ES-I3 (cell line): ENCODE results near the gene MLANA.

ENCODE experiments used
- H3K36me3 ChIP-seq: 2 replicates; pipeline ENCODE4 v1.6.1; 2013; ENCODE audit warnings: mild to moderate bottlenecking, low read length, control low read depth, moderate library complexity; ENCODE audit not compliant: insufficient read depth
- H3K4me1 ChIP-seq: 2 replicates; pipeline ENCODE4 v1.6.1; 2013; ENCODE audit warnings: mild to moderate bottlenecking, control low read depth, low read length; ENCODE audit not compliant: insufficient read depth
- H3K9ac ChIP-seq: 2 replicates; pipeline ENCODE4 v1.6.1; 2013; ENCODE audit warnings: low read depth, mild to moderate bottlenecking, low read length, moderate library complexity
- H3K9me3 ChIP-seq: 2 replicates; pipeline ENCODE4 v1.6.1; 2013; ENCODE audit warnings: mild to moderate bottlenecking, low read length, moderate library complexity; ENCODE audit not compliant: control insufficient read depth, insufficient read depth

Gene MLANA

GRCh38 chr9:5857928-5858327 is 32.8 kb upstream of the MLANA start:
- H3K9me3 ChIP-seq: no peaks in the 10 kb centered on the region
- H3K4me1 ChIP-seq: no peaks in the 10 kb centered on the region
- H3K9ac ChIP-seq: no peak overlapping the region
- H3K36me3 ChIP-seq: no peaks in the 10 kb centered on the region

GRCh38 chr9:5858833-5859232 is 31.9 kb upstream of the MLANA start:
- no peaks in the 10 kb centered on the region for H3K9me3 ChIP-seq
- no peaks in the 10 kb centered on the region for H3K36me3 ChIP-seq
- no peak overlapping the region for H3K9ac ChIP-seq
- H3K4me1 ChIP-seq: no peaks in the 10 kb centered on the region

GRCh38 chr9:5863092-5863746 is 27.5 kb upstream of the MLANA start:
- Histone ChIP-seq H3K4me1 (0 out of 2 replicates have a peak, but pooled peaks cover 2% of the 10 kb centered on the region), H3K9ac (no peak overlapping the region), H3K36me3 (no peaks in the 10 kb centered on the region), H3K9me3 (no peaks in the 10 kb centered on the region)

- Histone ChIP-seq H3K9ac (no peak overlapping the region), H3K36me3 (no peaks in the 10 kb centered on the region), H3K9me3 (no peaks in the 10 kb centered on the region), H3K4me1 (0 out of 2 replicates have a peak, but pooled peaks cover 2% of the 10 kb centered on the region)
Measured at GRCh38 chr9:5864446-5864845, 26.2 kb upstream of the MLANA start.

GRCh38 chr9:5866272-5866671 is 24.4 kb upstream of the MLANA start:
- Histone ChIP-seq H3K4me1 (0 out of 2 replicates have a peak, but pooled peaks cover 2% of the 10 kb centered on the region), H3K9ac (no peak overlapping the region), H3K9me3 (no peaks in the 10 kb centered on the region), H3K36me3 (no peaks in the 10 kb centered on the region)

GRCh38 chr9:5866685-5867084 is 24.0 kb upstream of the MLANA start:
- Histone ChIP-seq H3K4me1 (0 out of 2 replicates have a peak, but pooled peaks cover 2% of the 10 kb centered on the region), H3K9ac (no peak overlapping the region), H3K9me3 (no peaks in the 10 kb centered on the region), H3K36me3 (no peaks in the 10 kb centered on the region)

GRCh38 chr9:5868235-5868634 is 22.5 kb upstream of the MLANA start:
- Histone ChIP-seq H3K36me3 (no peaks in the 10 kb centered on the region), H3K4me1 (0 out of 2 replicates have a peak, but pooled peaks cover 2% of the 10 kb centered on the region), H3K9me3 (no peaks in the 10 kb centered on the region)

GRCh38 chr9:5869315-5870019 is 21.2 kb upstream of the MLANA start:
- H3K9ac ChIP-seq: no peak overlapping the region
- H3K4me1 ChIP-seq: 0 out of 2 replicates have a peak, but pooled peaks cover 2% of the 10 kb centered on the region
- H3K9me3 ChIP-seq: no peaks in the 10 kb centered on the region
- H3K36me3 ChIP-seq: no peaks in the 10 kb centered on the region

More at GRCh38 chr9:5868235-5868634, 22.5 kb upstream of the MLANA start:
- no peak overlapping the region for H3K9ac ChIP-seq

- Histone ChIP-seq H3K9me3 (no peaks in the 10 kb centered on the region), H3K36me3 (no peaks in the 10 kb centered on the region), H3K4me1 (0 out of 2 replicates have a peak, but pooled peaks cover 2% of the 10 kb centered on the region), H3K9ac (no peak overlapping the region)
Measured at GRCh38 chr9:5870020-5870339, 20.7 kb upstream of the MLANA start.

- Histone ChIP-seq H3K36me3 (no peaks in the 10 kb centered on the region), H3K9me3 (no peaks in the 10 kb centered on the region), H3K9ac (no peak overlapping the region), H3K4me1 (0 out of 2 replicates have a peak, but pooled peaks cover 2% of the 10 kb centered on the region)
Measured at GRCh38 chr9:5870691-5871090, 20.0 kb upstream of the MLANA start.

GRCh38 chr9:5871785-5872184 is 18.9 kb upstream of the MLANA start:
- Histone ChIP-seq H3K9ac (no peak overlapping the region), H3K36me3 (no peaks in the 10 kb centered on the region), H3K9me3 (no peaks in the 10 kb centered on the region; the same call in 1 of the 2 replicates), H3K4me1 (0 out of 2 replicates have a peak, but pooled peaks cover 2% of the 10 kb centered on the region)

- 0 out of 2 replicates have a peak, but pooled peaks cover 2% of the 10 kb centered on the region for H3K4me1 ChIP-seq
- H3K9me3 ChIP-seq: no peaks in the 10 kb centered on the region; the same call in 1 of the 2 replicates
- H3K9ac ChIP-seq: no peak overlapping the region
- H3K36me3 ChIP-seq: no peaks in the 10 kb centered on the region
Measured at GRCh38 chr9:5872511-5872910, 18.2 kb upstream of the MLANA start.

GRCh38 chr9:5873439-5873838 is 17.2 kb upstream of the MLANA start:
- Histone ChIP-seq H3K9me3 (no peaks in the 10 kb centered on the region; the same call in 1 of the 2 replicates), H3K36me3 (no peaks in the 10 kb centered on the region), H3K4me1 (no peaks in the 10 kb centered on the region), H3K9ac (no peak overlapping the region)

- H3K9me3 ChIP-seq: no peaks in the 10 kb centered on the region; the same call in 1 of the 2 replicates
- no peak overlapping the region for H3K9ac ChIP-seq
- H3K36me3 ChIP-seq: no peaks in the 10 kb centered on the region
- H3K4me1 ChIP-seq: no peaks in the 10 kb centered on the region
Measured at GRCh38 chr9:5874048-5874447, 16.6 kb upstream of the MLANA start.

- no peaks in the 10 kb centered on the region for H3K36me3 ChIP-seq
- H3K4me1 ChIP-seq: no peaks in the 10 kb centered on the region; the same call in 1 of the 2 replicates
- H3K9ac ChIP-seq: no peak overlapping the region
- no peaks in the 10 kb centered on the region; the same call in 1 of the 2 replicates for H3K9me3 ChIP-seq
Measured at GRCh38 chr9:5876026-5876425, 14.7 kb upstream of the MLANA start.
